WTC11 (cell line): ENCODE results near the gene SETD2. TPM values are rescaled to one million over a fixed set of nuclear protein-coding genes. Genes with fewer than 3 reads are reported as not detected.

Source experiments
- ATAC-seq: fragments of 200-7000 bp; cut with Tn5 transposase; 2 replicates; pipeline ENCODE4 v1.10.0; 2021; ENCODE audit warnings: mild to moderate bottlenecking, moderate library complexity
- CTCF ChIA-PET: fragments of 300-600 bp; sonication (Branson Sonifier 250); formaldehyde crosslinking; loops from one replicate; lab custom pipeline; 2021; ENCODE audit warnings: antibody characterized with exemption; lab: Charles Lee
- POLR2A ChIA-PET: fragments of 350-600 bp; sonication (Branson Sonifier 250); formaldehyde crosslinking; loops from one replicate; lab custom pipeline; 2021; ENCODE audit warnings: antibody characterized with exemption; lab: Charles Lee
- DNase-seq: peaks from one replicate; pipeline ENCODE4 v3.0.0; 2021; ENCODE audit warnings: low spot score
- H3K27ac Mint-ChIP-seq: 2 replicates; pipeline ENCODE4 v1.8.0; 2021; ENCODE audit warnings: mixed read lengths
- H3K27me3 Mint-ChIP-seq: 2 replicates; pipeline ENCODE4 v1.8.0; 2021; ENCODE audit warnings: low read depth, mild to moderate bottlenecking, moderate library complexity, mixed read lengths
- H3K36me3 Mint-ChIP-seq: 2 replicates; pipeline ENCODE4 v1.8.0; 2021; ENCODE audit warnings: mixed read lengths
- H3K4me1 Mint-ChIP-seq: 2 replicates; pipeline ENCODE4 v1.8.0; 2022; ENCODE audit warnings: mixed read lengths
- H3K4me3 Mint-ChIP-seq: 2 replicates; pipeline ENCODE4 v1.8.0; 2021; ENCODE audit warnings: mild to moderate bottlenecking, moderate library complexity, mixed read lengths
- H3K9me3 Mint-ChIP-seq: 2 replicates; pipeline ENCODE4 v1.8.0; 2021; ENCODE audit warnings: mixed read lengths
- E2F1 ChIP-seq: sonication (generic); formaldehyde crosslinking; IDR thresholded peaks from 2 replicates; pipeline ENCODE4 v1.8.0; 2022; ENCODE audit warnings: mild to moderate bottlenecking, missing genetic modification reagents
- IRF2 ChIP-seq: sonication (generic); formaldehyde crosslinking; IDR thresholded peaks from 2 replicates; pipeline ENCODE4 v1.8.0; 2022; ENCODE audit warnings: low read depth, missing genetic modification reagents, borderline replicate concordance
- JUN ChIP-seq: sonication (generic); formaldehyde crosslinking; IDR thresholded peaks from 2 replicates; pipeline ENCODE4 v1.8.0; 2023; ENCODE audit warnings: mild to moderate bottlenecking, missing genetic modification reagents
- MAX ChIP-seq: sonication (generic); formaldehyde crosslinking; IDR thresholded peaks from 2 replicates; pipeline ENCODE4 v1.8.0; 2022; ENCODE audit warnings: mild to moderate bottlenecking, missing genetic modification reagents
- PRRX2 ChIP-seq: fragments of 250-450 bp; sonication (Bioruptor Pico); IDR thresholded peaks from 2 replicates; pipeline ENCODE4 v1.8.0; 2021; ENCODE audit warnings: mild to moderate bottlenecking
- RORB ChIP-seq: fragments of 250-450 bp; sonication (Bioruptor Pico); IDR thresholded peaks from 2 replicates; pipeline ENCODE4 v1.9.0; 2021; ENCODE audit warnings: mild to moderate bottlenecking
- TCF7 ChIP-seq: sonication (generic); formaldehyde crosslinking; IDR thresholded peaks from 2 replicates; pipeline ENCODE4 v1.8.0; 2022; ENCODE audit warnings: mild to moderate bottlenecking, low read depth, missing genetic modification reagents, moderate library complexity
- ZNF317 ChIP-seq: sonication (generic); formaldehyde crosslinking; IDR thresholded peaks from 2 replicates; pipeline ENCODE4 v1.8.1; 2023; ENCODE audit warnings: low read depth, mild to moderate bottlenecking, moderate library complexity, missing genetic modification reagents, borderline replicate concordance
- ZNF416 ChIP-seq: fragments of 250-450 bp; sonication (Bioruptor Pico); IDR thresholded peaks from 2 replicates; pipeline ENCODE4 v1.9.0; 2021; ENCODE audit warnings: mild to moderate bottlenecking, inconsistent platforms
- ZNF532 ChIP-seq: fragments of 250-450 bp; sonication (Bioruptor Pico); IDR thresholded peaks from 2 replicates; pipeline ENCODE4 v1.9.0; 2021; ENCODE audit warnings: mild to moderate bottlenecking, borderline replicate concordance
- total RNA-seq: library from RNA; stranded (reverse); gene quantifications from 3 replicates; pipeline ENCODE4 v1.2.3, GENCODE V29; 2021
- TF ChIP-seq, protein P1 (sequence below): fragments of 250-450 bp; sonication (Bioruptor Pico); IDR thresholded peaks from 2 replicates; pipeline ENCODE4 v1.9.0; 2021; ENCODE audit warnings: mild to moderate bottlenecking
- TF ChIP-seq, protein P2 (sequence below): fragments of 250-450 bp; sonication (Bioruptor Pico); conservative IDR thresholded peaks from 2 replicates; pipeline ENCODE4 v1.9.0; 2021; ENCODE audit warnings: mild to moderate bottlenecking

Gene SETD2
- total RNA-seq, 1 experiment from 2014 or later, result 39.8 TPM

DNA sequence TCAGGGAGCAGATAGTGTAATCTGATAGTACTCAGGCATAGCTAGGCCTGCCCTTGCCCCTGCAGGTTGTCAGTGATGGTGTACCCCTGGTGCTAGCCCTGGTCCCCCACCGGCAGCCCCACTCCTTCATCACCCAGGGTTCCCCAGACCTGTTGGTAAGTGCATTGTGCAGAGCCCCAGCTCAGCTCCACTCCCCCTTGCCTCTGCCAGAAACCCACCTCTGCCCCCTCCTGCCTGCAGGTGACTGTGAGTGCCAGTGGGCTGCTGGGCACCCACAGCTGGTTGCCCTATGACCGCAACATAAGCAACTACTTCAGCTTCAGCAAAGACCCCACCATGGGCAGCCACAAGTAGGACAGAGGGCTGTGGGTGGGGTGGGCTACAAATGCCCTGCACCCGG, 156.9 kb downstream of the SETD2 start:
- CTCF ChIA-PET, result interaction anchor here (0.5 kb wide), 1 partner anchor 332 kb away, joined by 3 read pairs; no protein-coding TSS in a partner anchor
- ATAC-seq, result no peak

DNA sequence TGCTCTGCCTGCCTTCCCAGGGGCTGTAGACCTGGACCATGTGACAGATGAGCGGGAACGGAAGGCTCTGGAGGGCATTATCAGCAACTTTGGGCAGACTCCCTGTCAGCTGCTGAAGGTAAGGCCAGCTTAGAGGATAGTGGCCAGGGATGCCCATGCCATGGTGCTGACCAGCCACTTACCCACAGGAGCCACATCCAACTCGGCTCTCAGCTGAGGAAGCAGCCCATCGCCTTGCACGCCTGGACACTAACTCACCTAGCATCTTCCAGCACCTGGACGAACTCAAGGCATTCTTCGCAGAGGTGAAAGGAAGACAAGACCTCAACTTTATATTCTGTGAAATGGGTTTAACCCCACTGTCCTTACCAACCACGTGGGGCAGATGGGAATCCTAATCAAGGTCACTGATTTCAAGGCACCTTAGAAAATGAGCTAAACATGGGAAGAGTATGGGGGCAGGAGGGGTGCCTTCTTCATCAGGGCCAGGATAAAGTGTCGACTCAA, 157.7 kb downstream of the SETD2 start:
- H3K36me3 Mint-ChIP-seq, result peaks cover 24% of the 10 kb centered on the region; the same call in 1 of the 2 replicates
- no peaks in the 10 kb centered on the region for H3K27me3 Mint-ChIP-seq
- ATAC-seq (no peak), DNase-seq (no peak)
- POLR2A ChIA-PET, result no interaction called here
- peaks cover 8% of the 10 kb centered on the region for H3K4me1 Mint-ChIP-seq
- CTCF ChIA-PET, result interaction anchor here (0.8 kb wide), 1 partner anchor 82 kb away, joined by 3 read pairs; no protein-coding TSS in a partner anchor
- TF ChIP-seq ZNF416, result no peak
- no peak for TF ChIP-seq ZNF532 (CRISPR knock-in tag)
- TF ChIP-seq ZNF317 (CRISPR knock-in tag), result no peak
- H3K9me3 Mint-ChIP-seq, result no peaks in the 10 kb centered on the region
- no peak overlapping the region for H3K27ac Mint-ChIP-seq
- H3K4me3 Mint-ChIP-seq, result no peak overlapping the region

More for the DNA sequence above, 156.9 kb downstream of the SETD2 start:
- TF ChIP-seq TCF7 (CRISPR knock-in tag) (no peak), RORB (CRISPR knock-in tag) (no peak), E2F1 (CRISPR knock-in tag) (no peak), MAX (CRISPR knock-in tag) (no peak), PRRX2 (CRISPR knock-in tag) (no peak), IRF2 (CRISPR knock-in tag) (no peak), JUN (CRISPR knock-in tag) (no peak)
- TF ChIP-seq, protein P1, sequence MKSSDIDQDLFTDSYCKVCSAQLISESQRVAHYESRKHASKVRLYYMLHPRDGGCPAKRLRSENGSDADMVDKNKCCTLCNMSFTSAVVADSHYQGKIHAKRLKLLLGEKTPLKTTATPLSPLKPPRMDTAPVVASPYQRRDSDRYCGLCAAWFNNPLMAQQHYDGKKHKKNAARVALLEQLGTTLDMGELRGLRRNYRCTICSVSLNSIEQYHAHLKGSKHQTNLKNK, result no peak
- TF ChIP-seq, protein P2, sequence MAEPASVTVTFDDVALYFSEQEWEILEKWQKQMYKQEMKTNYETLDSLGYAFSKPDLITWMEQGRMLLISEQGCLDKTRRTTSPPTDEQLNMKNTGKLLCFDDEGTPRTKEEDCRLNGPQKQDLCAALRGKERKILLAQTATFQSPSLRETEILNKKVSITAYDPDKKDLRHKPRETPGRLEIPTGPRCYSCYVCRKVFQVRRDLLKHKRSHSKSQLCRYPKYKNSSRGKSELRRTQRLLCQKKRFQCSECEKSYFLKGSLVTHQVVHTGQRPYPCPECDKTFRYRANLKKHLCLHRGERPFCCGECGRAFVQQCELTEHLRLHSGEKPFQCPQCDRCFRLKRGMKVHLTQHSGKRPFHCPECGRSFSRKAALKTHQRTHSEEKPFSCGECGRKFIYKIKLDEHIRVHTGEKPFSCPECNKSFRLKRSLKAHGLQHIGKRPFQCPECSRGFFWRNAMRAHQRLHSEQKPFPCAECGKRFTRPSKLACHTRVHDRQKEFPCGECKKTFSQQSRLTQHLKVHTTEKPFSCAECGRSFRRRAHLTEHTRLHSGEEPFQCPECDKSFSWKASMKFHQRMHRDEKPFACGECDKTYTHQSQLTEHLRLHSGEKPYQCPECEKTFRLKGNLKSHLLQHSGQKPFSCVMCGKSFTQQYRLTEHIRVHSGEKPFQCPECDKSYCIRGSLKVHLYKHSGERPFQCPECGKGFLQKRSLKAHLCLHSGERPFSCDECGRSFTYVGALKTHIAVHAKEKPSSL (CRISPR knock-in tag), result no peak
- DNase-seq, result no peak
- Mint-ChIP-seq H3K9me3 (no peaks in the 10 kb centered on the region), H3K36me3 (peaks cover 22% of the 10 kb centered on the region; the same call in 1 of the 2 replicates), H3K27me3 (no peaks in the 10 kb centered on the region), H3K4me1 (peaks cover 8% of the 10 kb centered on the region), H3K27ac (no peak overlapping the region), H3K4me3 (no peak overlapping the region)
- POLR2A ChIA-PET, result no interaction called here
